Measurements from ENCODE around the gene SNU13.
A peak's percentile ranks its signal among the peaks of the same experiment; 100 is the strongest.
"Not testable (repeated sequence)": the region's sequence is repeated elsewhere in the genome, so short reads cannot be mapped to it uniquely, and the experiment has no call there.

SNU13 gene

GRCh38 chr22:41641854-41642253, 46.8 kb downstream of the SNU13 start:
- no peak for DNase-seq (ENCODE audit: low spot score)

GRCh38 chr22:41638748-41639147, 49.9 kb downstream of the SNU13 start:
- DNase-seq (ENCODE audit: low spot score) = peak; percentile 49

- DNase-seq (ENCODE audit: low spot score) = no peak
Observed at GRCh38 chr22:41638124-41638523, 50.5 kb downstream of the SNU13 start.

GRCh38 chr22:41637623-41638022, 51.0 kb downstream of the SNU13 start:
- DNase-seq (ENCODE audit: low spot score) = not testable (repeated sequence)

GRCh38 chr22:41636467-41636866, 52.2 kb downstream of the SNU13 start:
- no peak for DNase-seq (ENCODE audit: low spot score)

- not testable (repeated sequence) for DNase-seq (ENCODE audit: low spot score)
Observed at GRCh38 chr22:41634610-41635009, 54.1 kb downstream of the SNU13 start.

- not testable (repeated sequence) for DNase-seq (ENCODE audit: low spot score)
Observed at GRCh38 chr22:41631615-41632014, 57.1 kb downstream of the SNU13 start.

- DNase-seq (ENCODE audit: low spot score) = not testable (repeated sequence)
Observed at GRCh38 chr22:41631115-41631514, 57.6 kb downstream of the SNU13 start.

GRCh38 chr22:41625577-41625976, 63.1 kb downstream of the SNU13 start:
- no peak for DNase-seq (ENCODE audit: low spot score)
